GM18517 (cell line): Measurements from ENCODE around the gene ATP13A2.

Experiments used
- ATAC-seq: cut with Tn5 transposase; IDR thresholded peaks from one replicate; pipeline ENCODE4 v1.9.1; 2021; ENCODE audit warnings: mild to moderate bottlenecking, moderate library complexity; ENCODE audit not compliant: unreplicated experiment

Gene ATP13A2

DNA sequence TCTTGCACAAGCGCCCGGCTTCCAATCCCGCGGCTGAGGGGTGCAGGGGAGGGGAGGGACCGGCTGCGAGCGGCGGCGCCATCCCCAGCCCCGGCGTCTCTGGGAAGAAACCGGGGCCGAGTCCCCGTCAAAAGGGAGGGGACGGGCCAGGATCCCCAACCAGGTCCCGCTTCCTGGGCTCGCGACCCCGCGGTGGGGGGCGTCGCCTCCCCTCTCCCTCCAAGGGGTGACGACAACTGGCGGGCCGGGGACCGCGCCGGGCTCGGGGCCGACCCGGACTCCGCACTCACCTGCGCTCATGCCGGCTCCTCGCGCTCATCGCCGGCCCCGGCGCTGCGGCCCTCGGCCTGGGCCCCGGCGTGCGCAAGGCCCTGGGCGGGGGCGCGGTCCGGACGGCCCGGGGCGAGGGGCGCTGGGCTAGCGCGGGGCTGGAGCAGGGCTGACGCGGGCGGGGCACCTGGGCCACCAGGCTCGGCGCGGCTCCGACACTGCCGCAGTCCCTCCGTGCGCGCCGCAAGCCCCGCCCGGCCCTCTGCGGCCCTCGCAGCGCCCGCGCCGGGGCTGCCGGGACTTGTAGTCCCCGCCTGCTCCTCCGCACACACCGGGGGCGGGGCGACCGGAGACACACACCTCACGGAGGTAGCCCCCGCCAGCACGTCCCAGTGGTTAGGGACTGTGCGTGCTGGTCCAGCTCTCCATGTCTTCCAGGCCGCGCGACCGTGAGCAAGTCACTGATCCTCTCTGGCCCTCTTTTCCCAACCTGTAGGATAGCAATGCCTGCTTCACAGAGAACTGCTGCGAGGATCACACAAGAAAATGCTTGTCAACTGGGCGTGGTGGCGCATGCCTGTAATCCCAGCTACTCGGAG, at the start of gene ATP13A2:
ATP13A2 (minus strand) TSS at position 490 of the 869 bp plus-strand sequence; CDS start at position 300, 190 bp downstream.
- ATAC-seq: peak; percentile 83

DNA sequence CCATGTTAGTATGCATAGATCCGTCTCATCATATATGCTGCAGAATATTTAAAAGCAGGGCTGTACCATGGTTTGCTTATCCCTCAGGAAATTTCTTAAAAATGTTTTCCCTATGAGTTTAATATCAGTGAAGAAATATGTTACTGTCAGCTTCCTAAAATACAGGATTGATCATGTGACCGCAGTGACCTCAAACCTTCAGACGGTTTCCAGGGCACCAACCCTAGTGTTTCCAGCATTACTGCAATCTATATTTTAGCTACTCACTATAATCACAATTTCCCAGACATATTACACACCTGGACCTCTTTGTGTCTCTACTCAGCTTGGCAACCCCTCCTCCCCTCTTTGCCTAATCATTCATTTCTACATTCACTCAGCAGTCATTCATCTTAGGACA, 49.8 kb upstream of the ATP13A2 start:
- no peak for ATAC-seq

GRCh38 chr1:17060306-17060749, 48.6 kb upstream of the ATP13A2 start:
- ATAC-seq: no peak

DNA sequence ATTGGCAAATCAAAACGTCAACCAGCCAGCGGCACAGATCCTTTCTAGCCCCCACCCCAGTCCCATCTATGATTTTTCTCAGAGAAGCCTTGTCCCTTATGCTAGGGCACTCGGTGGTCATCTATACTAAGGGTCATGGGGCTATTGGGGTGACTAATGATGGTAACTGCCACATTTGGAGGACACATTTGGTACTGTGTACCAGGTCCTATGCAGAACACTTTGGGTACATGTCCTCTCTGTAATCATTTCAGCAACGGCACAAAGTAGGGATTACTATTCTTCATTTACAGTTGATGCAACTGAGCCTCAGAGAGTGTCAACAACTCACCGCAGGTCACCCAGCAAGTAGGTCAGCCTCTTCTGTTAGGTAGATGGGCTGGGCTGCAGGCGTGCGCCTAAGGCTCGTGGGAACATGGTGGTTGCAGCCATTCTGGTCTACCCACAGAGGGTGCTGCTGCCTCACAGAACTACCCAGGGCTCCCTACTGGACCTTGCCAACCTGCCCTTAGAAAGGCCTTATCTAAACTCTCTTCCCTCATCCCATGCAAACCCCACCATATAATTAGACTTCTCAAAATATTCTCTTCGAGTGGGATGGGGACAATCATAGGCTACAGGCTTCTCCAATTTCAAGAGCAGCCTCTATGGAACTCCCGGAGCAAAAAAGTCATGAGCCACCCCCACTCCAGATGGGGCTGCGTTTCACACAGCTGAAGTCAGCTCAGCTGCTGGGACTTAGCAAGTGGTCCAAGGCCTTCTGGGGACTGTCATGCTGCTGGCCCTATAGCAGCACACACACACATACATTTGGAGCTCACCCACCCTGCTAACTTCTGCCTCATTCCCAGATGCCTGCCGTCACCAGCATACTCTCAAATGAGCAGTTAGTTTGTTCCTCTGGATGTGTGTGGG, 47.9 kb upstream of the ATP13A2 start:
- no peak for ATAC-seq

- ATAC-seq: no peak
These were observed 44.8 kb upstream of the ATP13A2 start for GRCh38 chr1:17056551-17056950.

DNA sequence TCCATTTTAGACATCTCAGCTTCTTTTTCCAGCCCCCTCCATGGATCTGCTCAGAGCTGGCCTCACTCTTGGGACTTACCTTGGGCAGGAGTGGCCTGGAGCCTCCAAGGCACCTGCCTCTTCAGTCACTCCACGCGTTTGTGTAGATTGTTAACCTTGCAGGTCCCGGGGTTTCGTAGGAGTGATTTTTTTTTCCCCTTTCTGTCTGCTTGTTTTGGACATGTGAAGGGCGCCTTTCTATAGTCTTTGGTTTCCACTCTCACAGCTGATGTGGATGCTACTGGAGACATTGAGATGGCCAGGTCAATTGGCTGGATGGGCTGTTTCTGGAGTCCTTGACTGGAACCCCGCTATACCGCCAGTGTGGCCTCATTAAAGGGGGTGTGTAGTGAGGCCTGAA, 44.1 kb upstream of the ATP13A2 start:
- ATAC-seq: no peak

DNA sequence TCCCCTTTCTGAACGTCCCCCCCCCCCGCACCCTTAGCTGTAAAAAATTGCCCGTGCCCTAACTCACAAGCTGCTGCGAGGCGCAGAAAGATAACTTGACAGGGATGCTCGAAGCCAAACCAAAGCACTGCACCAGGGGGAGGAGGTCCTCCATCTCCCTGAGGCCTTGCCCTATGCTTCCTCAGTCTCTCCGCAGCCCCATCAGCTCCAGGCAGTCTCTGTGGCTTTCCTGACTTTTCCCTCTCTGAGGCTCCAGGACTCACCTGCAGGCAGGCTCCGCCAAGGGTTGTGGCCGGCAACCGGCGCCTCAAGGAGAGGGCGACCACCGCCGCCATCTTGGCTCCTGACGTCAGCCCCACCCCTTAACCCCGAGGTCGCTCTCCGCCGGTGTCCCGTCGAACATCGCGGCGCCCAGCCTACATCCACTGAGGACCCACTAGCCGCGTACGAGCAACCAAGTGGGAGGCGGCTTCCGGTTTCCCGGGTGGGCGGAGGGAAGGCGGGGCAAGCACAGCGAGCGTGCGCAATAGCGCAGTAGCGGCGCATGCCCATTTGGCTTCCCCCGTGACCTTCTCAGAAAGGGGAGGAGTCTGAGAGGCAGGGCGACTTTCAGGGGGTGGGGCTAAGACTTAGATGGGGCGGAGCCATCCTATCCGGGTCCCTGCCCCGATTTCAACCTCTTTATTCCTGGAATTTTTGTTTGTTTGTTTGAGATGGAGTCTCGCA, 42.1 kb upstream of the ATP13A2 start, which contains the start of gene SDHB:
SDHB (minus strand) TSS at position 348 of the 726 bp plus-strand sequence; CDS start at position 335, 13 bp downstream.
- peak; percentile 95 for ATAC-seq

GRCh38 chr1:17053086-17053684, 41.5 kb upstream of the ATP13A2 start:
- no peak for ATAC-seq

- no peak for ATAC-seq
These were observed 40.9 kb upstream of the ATP13A2 start for GRCh38 chr1:17052641-17053040.

GRCh38 chr1:17052038-17052437, 40.3 kb upstream of the ATP13A2 start:
- ATAC-seq: no peak

- ATAC-seq: no peak
These were observed 36.2 kb upstream of the ATP13A2 start for GRCh38 chr1:17047924-17048323.

- no peak for ATAC-seq
These were observed 34.6 kb upstream of the ATP13A2 start for GRCh38 chr1:17046334-17046657.

DNA sequence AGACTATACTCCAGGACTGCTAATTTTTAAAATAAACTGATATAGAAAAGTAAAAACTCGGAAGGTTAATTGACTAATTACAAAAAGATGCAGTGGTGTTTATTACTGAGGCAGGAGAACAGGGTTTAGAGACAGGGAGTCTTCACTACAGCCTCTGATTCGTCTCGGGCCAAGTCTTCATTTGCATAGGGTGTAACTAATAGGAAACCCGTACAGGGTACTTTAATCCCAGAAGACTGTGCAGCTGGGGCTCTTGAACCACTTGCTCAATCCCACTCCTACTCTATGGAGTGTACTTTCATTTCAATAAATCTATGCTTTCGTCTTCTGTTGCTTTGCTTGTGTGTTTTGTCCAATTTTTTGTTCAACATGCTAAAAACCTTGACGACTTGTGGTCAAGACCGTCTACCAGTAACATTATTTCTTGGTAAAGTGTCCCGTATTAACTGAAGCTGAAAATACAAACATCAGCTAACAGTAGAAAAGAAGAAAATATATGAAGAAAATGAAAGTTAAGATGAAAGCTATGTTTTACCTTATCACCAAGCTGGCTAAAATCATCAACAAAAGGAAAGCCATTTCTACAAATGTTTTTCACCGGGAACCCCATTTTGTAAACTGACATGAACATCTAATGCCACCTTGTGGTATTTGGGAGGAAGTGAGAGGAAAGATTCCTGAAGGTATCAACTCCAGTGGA, 34.1 kb upstream of the ATP13A2 start:
- ATAC-seq: no peak

- no peak for ATAC-seq
These were observed 33.4 kb upstream of the ATP13A2 start for GRCh38 chr1:17045150-17045549.

DNA sequence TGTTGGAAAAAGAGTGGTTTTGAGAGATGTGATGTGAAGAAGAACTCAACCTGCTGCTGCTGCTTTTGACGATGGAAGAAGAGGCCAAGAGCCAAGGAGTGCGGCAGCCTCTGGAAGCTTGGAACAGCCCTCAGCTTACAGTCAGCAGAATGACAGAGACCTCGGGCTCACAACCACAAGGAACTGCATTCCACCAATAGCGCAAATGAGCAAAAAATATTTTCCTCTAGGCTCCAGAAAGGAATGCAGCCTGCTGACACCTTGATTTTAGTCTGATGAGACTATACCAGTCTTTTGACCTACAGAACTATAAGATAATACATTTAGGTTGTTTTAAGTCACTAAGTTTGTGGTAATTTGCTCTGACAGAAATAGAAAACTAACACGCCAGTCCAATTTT, 31.9 kb upstream of the ATP13A2 start:
- no peak for ATAC-seq

DNA sequence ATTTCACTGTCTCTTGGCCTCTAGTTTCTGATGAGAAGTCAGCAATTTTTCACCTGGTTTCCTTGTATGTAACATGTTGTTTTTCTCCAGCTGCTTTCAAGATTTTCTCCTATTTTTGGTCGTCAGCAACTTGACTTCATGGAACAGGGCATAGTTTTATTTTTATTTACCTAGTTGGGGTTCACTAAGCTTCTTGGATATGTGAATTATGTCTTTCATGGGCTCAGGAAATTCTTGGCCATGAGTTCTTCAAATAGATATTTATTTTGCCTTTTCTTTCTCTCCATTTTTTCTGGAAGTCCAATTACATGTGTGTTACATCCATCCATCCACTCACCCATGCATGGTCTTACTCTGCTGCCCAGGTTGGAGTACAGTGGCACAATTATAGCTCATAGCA, 28.4 kb upstream of the ATP13A2 start:
- ATAC-seq: no peak

GRCh38 chr1:17039522-17039921, 27.8 kb upstream of the ATP13A2 start:
- ATAC-seq: no peak

GRCh38 chr1:17033481-17033880, 21.8 kb upstream of the ATP13A2 start:
- no peak for ATAC-seq

DNA sequence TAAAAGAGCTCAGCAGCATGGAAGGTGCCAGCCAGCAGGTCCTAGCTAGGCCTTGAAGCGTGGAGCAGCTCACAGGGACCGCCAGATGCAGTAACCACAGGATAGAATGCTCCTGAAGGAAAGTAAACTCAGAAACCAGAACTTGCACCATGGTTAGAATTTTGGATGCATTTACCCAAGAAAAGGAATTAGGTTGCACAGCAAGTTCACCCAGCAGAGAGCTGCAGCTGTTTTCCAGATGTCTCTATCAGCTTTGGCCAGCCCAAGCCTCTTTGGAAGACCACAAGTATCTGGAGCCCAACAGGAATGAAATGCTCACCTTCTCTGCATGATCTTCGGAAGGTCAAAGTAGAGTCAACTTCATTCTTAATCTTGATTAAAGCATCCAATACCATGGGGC, 21.0 kb upstream of the ATP13A2 start:
- ATAC-seq: no peak

DNA sequence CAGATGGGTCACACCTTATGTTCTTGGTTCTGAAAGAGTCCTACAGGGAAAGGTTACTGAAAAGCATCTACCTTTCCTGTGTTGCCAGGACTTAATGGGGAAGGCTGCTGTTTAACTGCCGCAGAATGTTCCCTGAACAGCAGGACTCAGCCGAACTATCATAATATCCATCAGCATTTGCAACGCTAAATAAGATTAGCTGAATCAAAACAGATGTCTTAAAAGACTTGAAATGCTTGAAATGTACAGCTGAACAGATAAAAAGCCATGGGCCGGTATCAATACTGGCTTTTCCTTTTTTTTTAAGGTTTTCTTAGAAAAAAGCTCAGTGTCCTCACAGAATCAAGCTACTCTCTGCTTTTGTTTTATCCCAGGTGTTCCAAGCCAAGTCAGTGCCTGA, 19.7 kb upstream of the ATP13A2 start:
- ATAC-seq: no peak
